Measurements from ENCODE around the gene BMPR1A.

Gene BMPR1A

GRCh38 chr10:86956848-86957448, 200.5 kb downstream of the BMPR1A start:
- no peak for DNase-seq (ENCODE audit: low read depth)

- peak; percentile 74 for DNase-seq (ENCODE audit: low read depth)
Observed at GRCh38 chr10:86957471-86958115, 201.2 kb downstream of the BMPR1A start, which contains the start of gene MMRN2. Gene MMRN2 (minus strand): TSS chr10:86957615. CDS start chr10:86957541, 74 bp downstream.

GRCh38 chr10:86958116-86958900, 201.9 kb downstream of the BMPR1A start, which contains the start of gene SNCG:
Gene SNCG (plus strand): TSS chr10:86958599. CDS start chr10:86958698, 99 bp downstream.
- no peak for DNase-seq (ENCODE audit: low read depth)

GRCh38 chr10:86958901-86959736, 202.7 kb downstream of the BMPR1A start:
- peak; percentile 87 for DNase-seq (ENCODE audit: low read depth)

- no peak for DNase-seq (ENCODE audit: low read depth)
Observed at GRCh38 chr10:86959737-86960002, 203.3 kb downstream of the BMPR1A start.

GRCh38 chr10:86960003-86960862, 203.8 kb downstream of the BMPR1A start:
- DNase-seq (ENCODE audit: low read depth): peak; percentile 78

GRCh38 chr10:86960863-86961434, 204.5 kb downstream of the BMPR1A start:
- DNase-seq (ENCODE audit: low read depth): no peak

GRCh38 chr10:86961481-86962091, 205.2 kb downstream of the BMPR1A start:
- no peak for DNase-seq (ENCODE audit: low read depth)

- DNase-seq (ENCODE audit: low read depth): no peak
Observed at GRCh38 chr10:86962136-86962980, 205.9 kb downstream of the BMPR1A start.

GRCh38 chr10:86962981-86963310, 206.5 kb downstream of the BMPR1A start:
- no peak for DNase-seq (ENCODE audit: low read depth)

- DNase-seq (ENCODE audit: low read depth): no peak
Observed at GRCh38 chr10:86963341-86963919, 207.0 kb downstream of the BMPR1A start.

- DNase-seq (ENCODE audit: low read depth): no peak
Observed at GRCh38 chr10:86964061-86964846, 207.8 kb downstream of the BMPR1A start.

GRCh38 chr10:86964847-86965190, 208.4 kb downstream of the BMPR1A start:
- DNase-seq (ENCODE audit: low read depth): no peak

- DNase-seq (ENCODE audit: low read depth): no peak
Observed at GRCh38 chr10:86965986-86966654, 209.7 kb downstream of the BMPR1A start.

GRCh38 chr10:86967481-86967941, 211.1 kb downstream of the BMPR1A start:
- DNase-seq (ENCODE audit: low read depth): no peak

GRCh38 chr10:86968271-86968993, 212.0 kb downstream of the BMPR1A start, which contains the start of gene ADIRF:
Gene ADIRF (plus strand): TSS chr10:86968482. CDS start chr10:86968545, 63 bp downstream.
- no peak for DNase-seq (ENCODE audit: low read depth)

GRCh38 chr10:86968994-86969355, 212.6 kb downstream of the BMPR1A start:
- DNase-seq (ENCODE audit: low read depth): no peak
